Ureter (tissue), 1 donor: ENCODE results near the gene SLC45A3. TPM values are rescaled to one million over a fixed set of nuclear protein-coding genes. Genes with fewer than 3 reads are reported as not detected.

Source experiments
- DNase-seq: peaks from one replicate; pipeline ENCODE4 v3.0.0-alpha.2; 2020; ENCODE audit warnings: low spot score
- total RNA-seq: library from RNA; stranded (reverse); gene quantifications from one replicate; pipeline ENCODE4 v1.2.4, GENCODE V29; 2023
- donor health status: DM: yes; HTN: yes; CAD: no.

SLC45A3 gene
- total RNA-seq, 1 donor from 2014 or later, result 3.7 TPM

GRCh38 chr1:205700865-205701401, 20.6 kb upstream of the SLC45A3 start:
- no peak for DNase-seq

- no peak for DNase-seq
Observed at GRCh38 chr1:205699416-205699815, 19.1 kb upstream of the SLC45A3 start.

GRCh38 chr1:205698921-205699320, 18.6 kb upstream of the SLC45A3 start:
- no peak for DNase-seq

- DNase-seq, result no peak
Observed at GRCh38 chr1:205693421-205693991, 13.2 kb upstream of the SLC45A3 start.

GRCh38 chr1:205692423-205692822, 12.1 kb upstream of the SLC45A3 start:
- no peak for DNase-seq

- no peak for DNase-seq
Observed at GRCh38 chr1:205690122-205690756, 9.9 kb upstream of the SLC45A3 start.

GRCh38 chr1:205689479-205689878, 9.2 kb upstream of the SLC45A3 start:
- DNase-seq, result no peak

- DNase-seq, result no peak
Observed at GRCh38 chr1:205688171-205689080, 8.1 kb upstream of the SLC45A3 start.

- no peak for DNase-seq
Observed at GRCh38 chr1:205687242-205687641, 6.9 kb upstream of the SLC45A3 start.

GRCh38 chr1:205681364-205681763, 1.1 kb upstream of the SLC45A3 start:
- no peak for DNase-seq

- no peak for DNase-seq
Observed at GRCh38 chr1:205678286-205679111, 1.8 kb downstream of the SLC45A3 start.

- DNase-seq, result no peak
Observed at GRCh38 chr1:205677167-205677566, 3.1 kb downstream of the SLC45A3 start.

GRCh38 chr1:205676597-205676996, 3.7 kb downstream of the SLC45A3 start:
- DNase-seq, result no peak

GRCh38 chr1:205676002-205676401, 4.3 kb downstream of the SLC45A3 start:
- DNase-seq, result no peak

- DNase-seq, result no peak
Observed at GRCh38 chr1:205675247-205675646, 5.1 kb downstream of the SLC45A3 start.

- DNase-seq, result no peak
Observed at GRCh38 chr1:205672970-205673369, 7.3 kb downstream of the SLC45A3 start.

GRCh38 chr1:205672395-205672889, 7.9 kb downstream of the SLC45A3 start:
- DNase-seq, result no peak

- DNase-seq, result no peak
Observed at GRCh38 chr1:205670611-205671430, 9.5 kb downstream of the SLC45A3 start.

GRCh38 chr1:205670150-205670446, 10.2 kb downstream of the SLC45A3 start:
- DNase-seq, result no peak

GRCh38 chr1:205669341-205670149, 10.8 kb downstream of the SLC45A3 start:
- no peak for DNase-seq
